HCT116 (cell line): Measurements from ENCODE around the gene NT5C1A. TPM values are rescaled to one million over a fixed set of nuclear protein-coding genes. Genes with fewer than 3 reads are reported as not detected.

Experiments
- ATAC-seq: fragments of 200-7000 bp; cut with Tn5 transposase; 2 replicates; pipeline ENCODE4 v1.9.1; 2020; ENCODE audit warnings: mild to moderate bottlenecking, moderate library complexity
- BruUV-seq: library from RNA; stranded (reverse); fragments of 400-500 nt; replicated peaks from 2 replicates; lab custom pipeline; 2021; lab: Mats Ljungman, UMichigan
- CTCF ChIA-PET: fragments of 300-600 bp; sonication (Branson Sonifier 250); formaldehyde crosslinking; loops from one replicate; lab custom pipeline; 2021; ENCODE audit warnings: antibody characterized with exemption; lab: Charles Lee
- POLR2A ChIA-PET: fragments of 300-600, 350-600 bp; sonication (Branson Sonifier 250); formaldehyde crosslinking; loops from one replicate; lab custom pipeline; 2021; ENCODE audit warnings: antibody characterized with exemption; lab: Charles Lee
- RAD21 ChIA-PET, 2 experiments: fragments of 300-600 bp; sonication (Branson Sonifier 250); formaldehyde crosslinking; loops; one replicate each; lab custom pipeline; 2023; ENCODE audit warnings: low total read pairs in 2 of 2; ENCODE audit not compliant: uncharacterized antibody in 2 of 2, unreplicated experiment in 2 of 2, low non-redundant PET in 1 of 2; lab: Charles Lee
- DNase-seq: peaks from one replicate; pipeline ENCODE4 v3.0.0-alpha.2; 2010; ENCODE audit warnings: low read depth, low spot score
- H2AFZ ChIP-seq: fragments of 200-600 bp; shearing (Covaris generic), sonication (generic); 2 replicates; pipeline ENCODE4 v1.6.1; 2017; ENCODE audit warnings: low read depth, mixed run types, mixed read lengths, antibody characterized with exemption, low read length; ENCODE audit not compliant: poor library complexity, severe bottlenecking
- H3K27ac ChIP-seq: 2 replicates; pipeline ENCODE4 v1.5.1; 2012; ENCODE audit warnings: low read depth, low read length
- H3K27me3 ChIP-seq: fragments of 200-600 bp; sonication (generic); 2 replicates; pipeline ENCODE4 v1.6.1; 2016; ENCODE audit warnings: mixed run types, low read length, mixed read lengths; ENCODE audit not compliant: insufficient read depth
- H3K36me3 ChIP-seq, 2 experiments: fragments of 200-500 bp in 1 of 2; fragments of 200-600 bp in 1 of 2; sonication (Bioruptor generic) in 1 of 2; sonication (generic) in 1 of 2; 2 replicates each; pipeline versions ENCODE4 v1.5.1 to v1.6.1; 2014 to 2016; ENCODE audit warnings: low read length in 2 of 2, inconsistent platforms in 1 of 2, mixed read lengths in 1 of 2, mixed run types in 1 of 2; ENCODE audit not compliant: insufficient read depth in 2 of 2, control insufficient read depth in 1 of 2
- H3K4me1 ChIP-seq, 2 experiments: fragments of 200-600 bp in 1 of 2; sonication (generic) in 1 of 2; 2 replicates each; pipeline versions ENCODE4 v1.5.1 to v1.6.1; 2012 to 2017; ENCODE audit warnings: low read length in 2 of 2, inconsistent platforms in 1 of 2, mild to moderate bottlenecking in 1 of 2, mixed read lengths in 1 of 2, mixed run types in 1 of 2, moderate library complexity in 1 of 2; ENCODE audit not compliant: insufficient read depth in 2 of 2, control insufficient read depth in 1 of 2
- H3K4me2 ChIP-seq: fragments of 200-600 bp; sonication (generic); 2 replicates; pipeline ENCODE4 v1.6.1; 2017; ENCODE audit warnings: mixed run types, low read length, mixed read lengths
- H3K4me3 ChIP-seq, 2 experiments: fragments of 200-600 bp in 1 of 2; sonication (generic) in 1 of 2; replicated peaks in 1 of 2; 2 replicates each; pipeline ENCODE4 v1.5.1; 2011 to 2016; ENCODE audit warnings: low read length in 2 of 2, control low read depth in 1 of 2, low read depth in 1 of 2, mild to moderate bottlenecking in 1 of 2, mixed read lengths in 1 of 2, mixed run types in 1 of 2
- H3K79me2 ChIP-seq: fragments of 200-600 bp; sonication (generic); 2 replicates; pipeline ENCODE4 v1.6.1; 2017; ENCODE audit warnings: mild to moderate bottlenecking, mixed run types, low read length, moderate library complexity, mixed read lengths; ENCODE audit not compliant: insufficient read depth
- H3K9ac ChIP-seq: fragments of 200-600 bp; sonication (generic); 2 replicates; pipeline ENCODE4 v1.6.1; 2016; ENCODE audit warnings: low read length, mixed read lengths
- H3K9me2 ChIP-seq: fragments of 200-600 bp; sonication (generic), shearing (Covaris generic); 2 replicates; pipeline ENCODE4 v1.6.1; 2017; ENCODE audit warnings: mixed run types, mild to moderate bottlenecking, moderate library complexity; ENCODE audit not compliant: insufficient read depth
- H3K9me3 ChIP-seq, 2 experiments: fragments of 200-500 bp in 1 of 2; fragments of 200-600 bp in 1 of 2; sonication (Bioruptor generic) in 1 of 2; sonication (generic) in 1 of 2; 2 replicates each; pipeline ENCODE4 v1.6.1; 2014 to 2017; ENCODE audit warnings: low read length in 2 of 2, mixed read lengths in 2 of 2, inconsistent platforms in 1 of 2, low read depth in 1 of 2, mild to moderate bottlenecking in 1 of 2, mixed run types in 1 of 2, moderate library complexity in 1 of 2; ENCODE audit not compliant: control insufficient read depth in 1 of 2, insufficient read depth in 1 of 2
- H4K20me1 ChIP-seq: fragments of 200-600 bp; sonication (generic), shearing (Covaris generic); 2 replicates; pipeline ENCODE4 v1.6.1; 2017; ENCODE audit warnings: mixed run types, mild to moderate bottlenecking, moderate library complexity; ENCODE audit not compliant: insufficient read depth
- CBX3 ChIP-seq: IDR thresholded peaks from 2 replicates; pipeline ENCODE4 v1.6.1; 2012; ENCODE audit warnings: low read depth
- CEBPB ChIP-seq: IDR thresholded peaks from 2 replicates; pipeline ENCODE4 v1.6.1; 2012; ENCODE audit warnings: low read depth
- EGR1 ChIP-seq: IDR thresholded peaks from 2 replicates; pipeline ENCODE4 v1.6.1; 2012; ENCODE audit warnings: low read depth
- ELF1 ChIP-seq: IDR thresholded peaks from 2 replicates; pipeline ENCODE4 v1.6.1; 2012; ENCODE audit warnings: low read depth, borderline replicate concordance
- EZH2 ChIP-seq: fragments of 200-600 bp; sonication (generic); IDR thresholded peaks from 2 replicates; pipeline ENCODE4 v1.6.1; 2017; ENCODE audit warnings: antibody characterized with exemption, mixed run types
- EZH2phosphoT487 ChIP-seq: fragments of 200-600 bp; IDR thresholded peaks from 2 replicates; pipeline ENCODE4 v1.6.1; 2018; ENCODE audit warnings: antibody characterized with exemption, borderline replicate concordance
- POLR2A ChIP-seq: IDR thresholded peaks from 2 replicates; pipeline ENCODE4 v1.7.0; 2011; ENCODE audit warnings: borderline replicate concordance; ENCODE audit not compliant: insufficient read depth, insufficient read length; ENCODE audit errors: extremely low read depth
- POLR2AphosphoS5 ChIP-seq: IDR thresholded peaks from 2 replicates; pipeline ENCODE4 v1.6.1; 2011; ENCODE audit warnings: mild to moderate bottlenecking, low read depth, low read length, moderate library complexity
- SIN3A ChIP-seq: IDR thresholded peaks from 2 replicates; pipeline ENCODE4 v1.6.1; 2012; ENCODE audit warnings: low read depth
- SP1 ChIP-seq: IDR thresholded peaks from 2 replicates; pipeline ENCODE4 v1.6.1; 2012; ENCODE audit warnings: low read depth
- YY1 ChIP-seq: IDR thresholded peaks from 2 replicates; pipeline ENCODE4 v1.6.1; 2011; ENCODE audit warnings: low read length, low read depth, moderate library complexity, mild to moderate bottlenecking; ENCODE audit not compliant: insufficient replicate concordance; ENCODE audit errors: extremely low read depth
- ZFX ChIP-seq: fragments of 450-650 bp; IDR thresholded peaks from 2 replicates; pipeline ENCODE4 v1.6.1; 2017
- ZNF274 ChIP-seq: fragments of 200-500 bp; sonication (Bioruptor generic); IDR thresholded peaks from 2 replicates; pipeline ENCODE4 v1.6.1; 2014; ENCODE audit warnings: mild to moderate bottlenecking, low read depth, low read length, inconsistent platforms
- intact Hi-C: fragments of 100-400 bp; cut with micrococcal nuclease; formaldehyde crosslinking; loops from 2 replicates; pipeline ENCODE4 v1.10.0; 2022
- total RNA-seq: library from RNA; stranded (reverse); gene quantifications from one replicate; pipeline ENCODE4 v1.2.1, GENCODE V29; 2021; ENCODE audit not compliant: unreplicated experiment
- TF ChIP-seq, protein P1 (sequence below): IDR thresholded peaks from 2 replicates; pipeline ENCODE4 v1.6.1; 2012
- TF ChIP-seq, protein P2 (sequence below): IDR thresholded peaks from 2 replicates; pipeline ENCODE4 v1.6.1; 2011; ENCODE audit warnings: mild to moderate bottlenecking, low read length, moderate library complexity; ENCODE audit not compliant: insufficient replicate concordance; ENCODE audit errors: extremely low read depth

Gene NT5C1A
- total RNA-seq, 1 experiment from 2014 or later = not detected

DNA sequence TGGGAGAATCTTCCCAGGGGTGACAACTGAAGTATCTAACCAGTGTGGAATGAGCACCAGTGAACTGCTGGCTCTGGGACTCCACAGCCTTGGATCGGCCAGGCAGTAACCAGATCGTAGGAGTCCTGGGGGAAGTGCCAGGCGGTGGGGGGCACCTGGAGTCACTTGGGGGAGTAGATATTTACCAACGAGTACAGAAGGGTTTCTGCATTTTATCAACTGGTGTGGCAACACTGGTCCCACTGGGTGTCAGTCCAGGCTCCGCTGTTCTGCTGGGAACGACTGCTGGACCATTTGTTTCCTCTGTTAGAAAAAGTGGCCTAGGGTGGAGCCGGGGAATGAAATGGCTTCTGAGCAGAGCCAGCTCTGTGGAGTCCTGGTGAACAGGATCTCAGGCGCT lies 46.9 kb downstream of the NT5C1A start (continued):
- no peak for TF ChIP-seq SP1

DNA sequence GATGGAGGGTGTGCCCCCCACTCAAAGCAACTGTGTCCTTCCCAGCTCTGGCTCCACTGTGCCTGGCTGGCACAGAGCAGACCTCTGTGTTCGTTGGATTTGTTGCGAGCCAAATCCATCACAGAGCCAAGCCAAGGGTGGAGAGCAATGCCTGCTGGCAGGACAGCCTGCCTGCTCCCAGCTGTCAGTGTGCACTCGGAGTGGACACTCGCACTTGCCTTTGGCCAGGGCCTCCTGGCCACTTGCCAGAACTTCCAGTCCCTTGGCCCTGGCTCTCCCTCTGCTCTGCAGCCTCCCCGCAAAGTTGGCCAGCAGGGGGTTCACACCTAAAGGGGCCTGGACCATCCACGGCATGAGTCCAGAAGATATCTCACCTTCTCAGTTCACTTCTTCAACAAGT lies 48.9 kb downstream of the NT5C1A start:
- TF ChIP-seq CEBPB = no peak
- Histone ChIP-seq H4K20me1 (no peaks in the 10 kb centered on the region), H3K9ac (no peak overlapping the region), H2AFZ (no peak overlapping the region), H3K79me2 (no peaks in the 10 kb centered on the region), H3K4me1 (no peaks in the 10 kb centered on the region), H3K4me3 (no peak overlapping the region), H3K27ac (no peak overlapping the region), H3K9me3 (no peaks in the 10 kb centered on the region), H3K36me3 (peaks cover 0 to 2% of the 10 kb centered on the region in 2 experiments; a peak in 1 of 4 replicates), H3K27me3 (no peaks in the 10 kb centered on the region), H3K4me2 (no peak overlapping the region), H3K9me2 (no peaks in the 10 kb centered on the region)
- DNase-seq (no peak), ATAC-seq (no peak; the same call in 1 of the 2 replicates)
- ChIA-PET RAD21 (no interaction called here), CTCF (no interaction called here), POLR2A (no interaction called here)
- intact Hi-C loops = no loop called here
- BruUV-seq = no TSS peak

DNA sequence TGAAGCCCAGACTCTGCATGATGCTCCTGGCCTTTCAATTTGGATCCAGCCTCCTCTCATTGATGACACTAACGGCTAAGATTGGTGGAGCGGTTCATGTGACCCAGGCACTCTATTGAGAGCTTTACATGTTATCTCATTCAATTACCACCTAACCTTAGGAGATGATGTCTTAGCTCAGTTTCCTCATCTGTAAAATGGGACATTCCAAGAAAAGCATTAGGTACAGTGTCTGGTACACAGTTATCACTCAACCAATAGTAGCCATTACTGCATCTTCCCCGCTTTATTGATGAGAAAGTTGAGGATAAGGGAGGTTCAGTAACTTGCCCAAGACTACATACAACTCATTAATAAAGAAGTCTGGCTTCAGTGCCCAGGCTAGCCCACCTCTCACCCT lies 49.5 kb downstream of the NT5C1A start:
- H3K36me3 ChIP-seq = peaks cover 0 to 2% of the 10 kb centered on the region in 2 experiments; a peak in 1 of 4 replicates
- DNase-seq = no peak
- BruUV-seq = no TSS peak
- ATAC-seq = no peak
- no peak overlapping the region for H3K9ac ChIP-seq
- no peak overlapping the region for H2AFZ ChIP-seq
- ChIA-PET CTCF (no interaction called here), POLR2A (no interaction called here), RAD21 (no interaction called here)
- H3K9me2 ChIP-seq = no peaks in the 10 kb centered on the region
- intact Hi-C loops = no loop called here
- H3K9me3 ChIP-seq = no peaks in the 10 kb centered on the region
- H3K4me3 ChIP-seq = no peak overlapping the region
- H3K4me2 ChIP-seq = no peak overlapping the region
- H3K27ac ChIP-seq = no peak overlapping the region
- no peaks in the 10 kb centered on the region for H3K79me2 ChIP-seq
- no peaks in the 10 kb centered on the region for H3K4me1 ChIP-seq
- TF ChIP-seq, protein P1, sequence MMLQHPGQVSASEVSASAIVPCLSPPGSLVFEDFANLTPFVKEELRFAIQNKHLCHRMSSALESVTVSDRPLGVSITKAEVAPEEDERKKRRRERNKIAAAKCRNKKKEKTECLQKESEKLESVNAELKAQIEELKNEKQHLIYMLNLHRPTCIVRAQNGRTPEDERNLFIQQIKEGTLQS = no peak
- TF ChIP-seq YY1 (no peak), SIN3A (no peak), CBX3 (no peak), EZH2phosphoT487 (no peak), EGR1 (no peak), EZH2 (no peak), ZNF274 (no peak), POLR2A (no peak), SP1 (no peak), ELF1 (no peak), ZFX (no peak), CEBPB (no peak), POLR2AphosphoS5 (no peak)
- TF ChIP-seq, protein P2, sequence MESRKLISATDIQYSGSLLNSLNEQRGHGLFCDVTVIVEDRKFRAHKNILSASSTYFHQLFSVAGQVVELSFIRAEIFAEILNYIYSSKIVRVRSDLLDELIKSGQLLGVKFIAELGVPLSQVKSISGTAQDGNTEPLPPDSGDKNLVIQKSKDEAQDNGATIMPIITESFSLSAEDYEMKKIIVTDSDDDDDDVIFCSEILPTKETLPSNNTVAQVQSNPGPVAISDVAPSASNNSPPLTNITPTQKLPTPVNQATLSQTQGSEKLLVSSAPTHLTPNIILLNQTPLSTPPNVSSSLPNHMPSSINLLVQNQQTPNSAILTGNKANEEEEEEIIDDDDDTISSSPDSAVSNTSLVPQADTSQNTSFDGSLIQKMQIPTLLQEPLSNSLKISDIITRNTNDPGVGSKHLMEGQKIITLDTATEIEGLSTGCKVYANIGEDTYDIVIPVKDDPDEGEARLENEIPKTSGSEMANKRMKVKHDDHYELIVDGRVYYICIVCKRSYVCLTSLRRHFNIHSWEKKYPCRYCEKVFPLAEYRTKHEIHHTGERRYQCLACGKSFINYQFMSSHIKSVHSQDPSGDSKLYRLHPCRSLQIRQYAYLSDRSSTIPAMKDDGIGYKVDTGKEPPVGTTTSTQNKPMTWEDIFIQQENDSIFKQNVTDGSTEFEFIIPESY = no peak
- no peaks in the 10 kb centered on the region for H4K20me1 ChIP-seq
- H3K27me3 ChIP-seq = no peaks in the 10 kb centered on the region
